Large intestine (tissue), 3 donors: ENCODE data around the gene PRKN. TPM values are rescaled to one million over a fixed set of nuclear protein-coding genes. Genes with fewer than 3 reads are reported as not detected.

Experiments used
- DNase-seq, 2 donors: peaks; one replicate each; pipeline versions ENCODE4 v3.0.0 to v3.0.0-alpha.2; 2013
- H3K27ac ChIP-seq: one replicate; pipeline ENCODE4 v1.5.1; 2013; ENCODE audit warnings: low read length
- H3K27me3 ChIP-seq: 2 replicates; pipeline ENCODE4 v1.6.1; 2013; ENCODE audit warnings: low read length; ENCODE audit not compliant: control insufficient read depth, insufficient read depth
- H3K36me3 ChIP-seq: 2 replicates; pipeline ENCODE4 v1.6.1; 2013; ENCODE audit warnings: low read length; ENCODE audit not compliant: control insufficient read depth, insufficient read depth
- H3K4me1 ChIP-seq: one replicate; pipeline ENCODE4 v1.6.1; 2013; ENCODE audit warnings: low read length; ENCODE audit not compliant: control insufficient read depth, insufficient read depth
- H3K4me3 ChIP-seq: one replicate; pipeline ENCODE4 v1.5.1; 2013; ENCODE audit warnings: low read length
- H3K9me3 ChIP-seq: one replicate; pipeline ENCODE4 v1.6.1; 2013; ENCODE audit warnings: mild to moderate bottlenecking, low read depth, low read length, moderate library complexity; ENCODE audit not compliant: control insufficient read depth
- WGBS: methylation state at CpG from one replicate; pipeline ENCODE4 v1.1.5; 2013; ENCODE audit warnings: low lambda C conversion rate; ENCODE audit not compliant: insufficient coverage; 5-methylcytosine and 5-hydroxymethylcytosine counted together
- polyA plus RNA-seq: library from polyadenylated mRNA; unstranded; fragments of 120-200 nt; gene quantifications from one replicate; pipeline ENCODE4 v1.2.1, GENCODE V29; 2013

PRKN gene
- polyA plus RNA-seq, 1 donor, result 2.5 TPM

DNA sequence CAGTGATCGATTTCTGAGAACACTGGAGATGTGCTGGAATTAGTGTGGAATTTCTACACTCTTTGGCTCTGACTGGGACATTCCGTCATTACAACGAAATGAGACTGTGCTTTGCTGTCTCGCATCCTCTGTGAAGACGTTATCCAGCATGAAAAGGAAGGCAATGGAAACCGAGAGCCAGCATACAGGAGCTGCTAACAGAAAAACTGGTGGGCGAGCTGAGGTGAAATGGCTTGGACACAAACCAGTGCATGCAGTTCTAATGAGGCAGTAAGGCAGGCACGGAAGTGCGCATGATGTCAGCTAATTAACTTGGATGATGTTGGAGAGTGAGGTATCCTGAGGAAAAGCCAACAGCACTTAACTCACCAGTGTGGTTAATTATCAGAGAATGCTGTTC, 1250.9 kb downstream of the PRKN start:
- Histone ChIP-seq H3K36me3 (no peaks in the 10 kb centered on the region), H3K9me3 (no peaks in the 10 kb centered on the region), H3K4me3 (no peak overlapping the region), H3K4me1 (no peaks in the 10 kb centered on the region), H3K27ac (no peak overlapping the region), H3K27me3 (no peaks in the 10 kb centered on the region)
- DNase-seq, result peak in 1 of 2 donors; percentile 35
- 84% methylated on average over 3 of the region's 9 CpGs for WGBS

DNA sequence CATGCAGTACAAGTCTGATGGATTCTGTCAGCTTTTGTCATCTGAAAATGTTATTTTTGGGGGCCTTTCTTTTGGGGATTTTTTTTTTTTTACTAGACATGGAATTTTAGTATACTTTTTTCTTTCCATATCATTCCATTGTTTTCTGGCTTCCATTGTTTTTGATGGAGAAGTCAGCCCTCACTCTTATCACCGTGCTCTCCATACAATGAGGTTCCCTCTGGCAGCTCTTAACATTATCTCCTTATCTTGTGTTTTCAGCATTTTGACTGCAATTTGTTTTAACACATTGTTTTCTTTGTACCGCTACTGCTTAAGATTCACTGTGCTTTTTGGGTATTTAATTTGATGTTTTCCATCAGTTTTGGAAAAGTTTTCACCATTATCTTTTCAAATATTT, 1262.2 kb downstream of the PRKN start:
- no peak overlapping the region for H3K27ac ChIP-seq
- DNase-seq, result no peak
- H3K36me3 ChIP-seq, result no peaks in the 10 kb centered on the region
- H3K27me3 ChIP-seq, result no peaks in the 10 kb centered on the region
- no peaks in the 10 kb centered on the region for H3K9me3 ChIP-seq
- no peak overlapping the region for H3K4me3 ChIP-seq
- 80% methylated on average over 1 of the region's 2 CpGs for WGBS
- H3K4me1 ChIP-seq, result no peaks in the 10 kb centered on the region

DNA sequence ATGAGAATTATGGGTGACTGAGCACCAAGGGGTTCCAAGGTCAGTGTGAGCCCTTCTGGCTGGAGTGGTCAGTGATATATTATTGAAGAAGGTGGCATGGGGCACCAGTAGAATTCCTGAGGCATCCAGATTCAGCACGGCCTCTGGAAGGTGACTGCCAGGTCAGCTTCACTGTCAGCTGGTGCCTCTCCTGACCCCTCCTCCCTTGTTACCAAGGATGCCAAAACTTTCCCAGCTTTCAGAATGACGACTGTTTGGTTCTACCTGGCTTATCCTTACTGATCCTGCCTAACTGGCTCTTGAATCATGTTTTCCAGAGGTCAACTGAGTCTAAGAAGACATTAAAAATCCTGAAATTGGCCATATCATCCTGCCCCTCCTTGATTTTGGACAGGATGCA, 1264.5 kb downstream of the PRKN start:
- no peak for DNase-seq
- no peaks in the 10 kb centered on the region for H3K9me3 ChIP-seq
- no peak overlapping the region for H3K4me3 ChIP-seq
- no peaks in the 10 kb centered on the region for H3K36me3 ChIP-seq
- no peak overlapping the region for H3K27ac ChIP-seq
- WGBS, result no CpG with 5 or more reads among the region's 2 CpGs
- no peaks in the 10 kb centered on the region for H3K27me3 ChIP-seq
- H3K4me1 ChIP-seq, result no peaks in the 10 kb centered on the region

DNA sequence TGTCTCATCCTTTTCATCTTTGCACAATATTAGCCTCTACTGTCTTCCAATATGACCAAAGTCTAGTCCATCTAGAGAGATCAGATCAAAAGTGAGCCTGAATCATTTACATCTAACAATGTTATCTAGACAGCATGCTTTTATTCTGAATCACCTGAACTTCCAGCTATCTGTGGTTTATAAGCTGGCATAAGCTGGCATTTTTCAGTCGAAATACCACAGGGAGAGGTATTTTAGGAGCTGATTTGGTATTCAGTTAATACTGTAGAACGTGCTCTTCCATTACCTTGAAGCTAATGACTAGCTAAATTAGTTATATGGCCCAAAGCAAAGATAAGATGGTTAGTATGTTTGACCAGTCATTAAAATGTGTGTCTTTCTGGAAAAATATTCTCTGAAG, 1265.4 kb downstream of the PRKN start:
- H3K27me3 ChIP-seq, result no peaks in the 10 kb centered on the region
- no peaks in the 10 kb centered on the region for H3K36me3 ChIP-seq
- DNase-seq, result no peak
- H3K4me1 ChIP-seq, result no peaks in the 10 kb centered on the region
- H3K27ac ChIP-seq, result no peak overlapping the region
- WGBS, result 40% methylated on average over 1 of the region's 2 CpGs
- H3K4me3 ChIP-seq, result no peak overlapping the region
- H3K9me3 ChIP-seq, result no peaks in the 10 kb centered on the region

DNA sequence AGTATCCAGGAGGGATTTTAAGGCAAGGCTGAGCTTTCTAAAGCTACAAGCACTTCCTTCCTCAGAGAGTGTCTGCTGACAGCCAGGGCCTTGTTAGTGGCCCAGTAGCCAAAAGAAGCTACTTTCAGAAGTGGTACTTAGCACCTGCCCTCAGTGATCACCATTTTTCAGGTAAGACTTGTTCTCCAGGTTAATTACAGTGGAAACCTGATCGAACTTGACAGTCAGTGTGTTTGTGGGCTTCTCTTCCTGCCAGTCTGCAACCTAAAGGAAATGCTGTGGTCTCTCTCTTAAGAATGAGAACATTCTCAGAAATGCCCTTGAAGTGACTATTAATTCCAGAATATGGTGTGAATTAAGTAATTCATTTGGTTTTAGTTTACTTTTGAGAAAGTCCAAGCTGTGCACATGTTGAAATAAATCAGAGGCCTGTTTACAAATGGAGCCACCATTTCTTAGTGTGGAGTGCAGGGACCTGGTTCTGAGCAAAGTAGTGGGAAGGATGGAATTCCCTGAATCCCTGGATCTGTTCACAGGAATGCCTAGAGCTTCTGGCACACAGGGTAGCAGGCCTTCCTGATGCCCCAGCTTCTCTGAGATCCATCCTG, 1268.5 kb downstream of the PRKN start:
- no CpG with 5 or more reads among the region's 1 CpG for WGBS
- no peak overlapping the region for H3K27ac ChIP-seq
- H3K4me1 ChIP-seq, result no peaks in the 10 kb centered on the region
- H3K4me3 ChIP-seq, result no peak overlapping the region
- H3K36me3 ChIP-seq, result no peaks in the 10 kb centered on the region
- no peak for DNase-seq
- H3K9me3 ChIP-seq, result no peaks in the 10 kb centered on the region
- H3K27me3 ChIP-seq, result no peaks in the 10 kb centered on the region

DNA sequence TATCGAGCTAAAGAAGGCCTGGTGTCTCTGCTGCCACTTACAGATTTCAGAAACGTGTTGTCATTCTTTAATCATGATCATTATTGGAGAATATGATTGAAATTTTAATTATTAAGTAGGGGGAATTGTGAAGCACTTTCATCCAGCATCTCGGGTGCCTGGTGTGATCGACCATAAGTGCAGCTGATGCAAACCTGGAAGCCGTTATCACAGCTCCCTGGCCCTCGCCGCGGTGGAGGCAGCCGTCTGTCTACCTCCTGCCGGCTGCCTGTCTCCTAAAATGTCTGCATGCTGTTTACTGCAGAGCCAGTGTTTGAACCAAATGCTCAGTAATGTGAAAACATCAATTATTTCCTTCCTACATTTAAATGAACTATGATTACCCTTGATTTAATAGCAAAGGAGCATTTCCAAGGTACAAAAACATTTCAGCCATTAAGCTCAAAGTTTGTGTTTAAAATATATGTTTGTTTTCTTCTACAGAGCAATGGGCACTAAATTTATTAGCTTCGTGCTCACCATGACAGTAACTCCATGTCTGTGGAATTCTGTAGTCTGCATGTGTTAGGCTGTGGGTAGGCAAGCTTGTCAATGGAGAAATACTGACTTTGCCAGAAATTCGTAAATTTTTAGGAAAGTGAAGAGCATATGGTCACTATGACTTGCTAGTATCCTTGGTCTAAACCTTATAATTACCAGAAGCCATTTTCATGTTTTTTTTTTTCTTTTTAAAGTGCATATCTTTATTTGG, 1269.2 kb downstream of the PRKN start:
- Histone ChIP-seq H3K4me3 (no peak overlapping the region), H3K27ac (no peak overlapping the region), H3K36me3 (no peaks in the 10 kb centered on the region), H3K27me3 (no peaks in the 10 kb centered on the region), H3K4me1 (no peaks in the 10 kb centered on the region), H3K9me3 (no peaks in the 10 kb centered on the region)
- 40% methylated on average over 1 of the region's 12 CpGs for WGBS
- no peak for DNase-seq

DNA sequence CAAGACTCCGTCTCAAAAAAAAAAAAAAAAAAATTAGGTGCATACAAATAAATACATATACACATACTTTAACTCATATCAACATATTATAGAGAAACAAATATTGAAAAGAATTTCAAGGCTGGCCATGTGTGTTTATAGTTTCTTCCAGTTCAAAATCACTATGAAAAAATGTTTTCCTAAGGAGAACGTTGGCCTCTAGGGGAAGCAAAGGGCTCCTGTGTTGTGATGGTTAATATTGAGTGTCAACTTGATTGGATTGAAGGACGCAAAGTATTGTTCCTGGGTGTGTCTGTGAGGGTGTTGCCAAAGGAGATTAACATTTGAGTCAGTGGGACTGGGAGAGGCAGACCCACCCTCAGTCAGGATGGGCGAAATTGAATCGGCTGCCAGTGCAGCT, 1271.7 kb downstream of the PRKN start:
- Histone ChIP-seq H3K27me3 (no peaks in the 10 kb centered on the region), H3K9me3 (no peaks in the 10 kb centered on the region), H3K36me3 (no peaks in the 10 kb centered on the region), H3K4me3 (no peak overlapping the region), H3K27ac (no peak overlapping the region), H3K4me1 (no peaks in the 10 kb centered on the region)
- DNase-seq, result no peak
- no CpG with 5 or more reads among the region's 5 CpGs for WGBS

DNA sequence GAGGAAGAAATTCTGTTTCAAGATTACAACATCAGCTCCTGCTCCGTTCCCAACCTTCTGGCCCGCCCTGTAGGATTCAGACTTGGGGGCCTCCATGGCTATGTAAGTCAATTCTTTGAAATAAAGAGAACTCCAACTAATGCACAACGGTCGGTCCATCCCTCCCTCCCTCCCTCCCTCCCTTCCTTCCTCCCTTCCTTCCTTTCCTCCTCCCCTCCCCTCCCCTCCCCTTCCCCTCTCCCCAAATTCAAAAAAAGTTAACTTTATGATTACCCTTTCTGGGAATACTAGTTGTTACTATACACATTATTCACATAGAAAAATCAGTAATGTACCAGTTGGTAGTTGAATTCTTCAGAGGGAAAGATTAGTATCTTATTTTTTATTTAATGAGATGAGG, 1274.0 kb downstream of the PRKN start:
- H3K27me3 ChIP-seq, result no peaks in the 10 kb centered on the region
- no peaks in the 10 kb centered on the region for H3K9me3 ChIP-seq
- 60% methylated on average over 1 of the region's 4 CpGs for WGBS
- no peaks in the 10 kb centered on the region for H3K36me3 ChIP-seq
- no peak overlapping the region for H3K4me3 ChIP-seq
- no peak for DNase-seq
- H3K4me1 ChIP-seq, result no peaks in the 10 kb centered on the region
- H3K27ac ChIP-seq, result no peak overlapping the region

DNA sequence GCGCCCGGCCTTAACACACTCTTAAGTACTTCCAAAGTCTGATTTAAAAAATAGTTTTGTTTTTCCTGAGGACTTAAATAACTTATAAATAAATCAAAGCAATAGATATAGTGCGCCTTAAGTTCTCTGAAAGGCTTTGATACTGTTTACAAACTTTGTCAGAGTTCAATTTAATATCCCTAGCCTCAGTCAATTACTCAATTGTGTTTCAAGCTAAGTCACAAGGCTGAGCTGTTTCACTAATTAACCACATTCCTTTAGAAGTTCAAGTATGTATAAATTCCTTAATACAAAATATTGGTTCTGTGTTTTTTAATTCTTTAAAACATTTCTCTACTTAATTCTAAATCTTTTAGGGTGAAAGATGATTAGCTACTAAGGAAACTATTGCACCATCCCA, 1275.3 kb downstream of the PRKN start:
- Histone ChIP-seq H3K4me1 (no peaks in the 10 kb centered on the region), H3K4me3 (no peak overlapping the region), H3K36me3 (no peaks in the 10 kb centered on the region), H3K27ac (no peak overlapping the region), H3K9me3 (no peaks in the 10 kb centered on the region), H3K27me3 (no peaks in the 10 kb centered on the region)
- WGBS, result 80% methylated on average over 1 of the region's 3 CpGs
- no peak for DNase-seq

DNA sequence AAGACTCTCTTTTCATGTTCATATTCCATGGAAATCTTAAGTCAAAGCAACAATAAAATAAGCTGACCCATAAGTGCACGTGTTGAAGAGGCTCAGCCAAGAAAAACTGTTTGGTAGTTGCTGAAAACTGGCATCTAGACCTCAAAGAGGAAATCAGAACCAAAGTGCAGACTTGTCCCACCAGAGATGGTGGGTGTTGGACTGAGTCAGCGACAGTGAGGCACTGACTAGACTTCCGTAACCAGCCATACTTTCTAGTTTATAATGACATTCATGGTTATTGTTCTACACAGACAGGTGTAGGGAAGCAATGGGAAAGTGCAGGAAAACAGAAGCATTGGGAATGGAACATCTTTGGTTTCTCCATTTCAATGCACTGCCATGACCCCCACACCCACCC, 1278.0 kb downstream of the PRKN start:
- H3K9me3 ChIP-seq, result no peaks in the 10 kb centered on the region
- H3K4me1 ChIP-seq, result no peaks in the 10 kb centered on the region
- no peak for DNase-seq
- H3K4me3 ChIP-seq, result no peak overlapping the region
- 86% methylated on average over 1 of the region's 3 CpGs for WGBS
- no peaks in the 10 kb centered on the region for H3K36me3 ChIP-seq
- no peak overlapping the region for H3K27ac ChIP-seq
- H3K27me3 ChIP-seq, result no peaks in the 10 kb centered on the region

DNA sequence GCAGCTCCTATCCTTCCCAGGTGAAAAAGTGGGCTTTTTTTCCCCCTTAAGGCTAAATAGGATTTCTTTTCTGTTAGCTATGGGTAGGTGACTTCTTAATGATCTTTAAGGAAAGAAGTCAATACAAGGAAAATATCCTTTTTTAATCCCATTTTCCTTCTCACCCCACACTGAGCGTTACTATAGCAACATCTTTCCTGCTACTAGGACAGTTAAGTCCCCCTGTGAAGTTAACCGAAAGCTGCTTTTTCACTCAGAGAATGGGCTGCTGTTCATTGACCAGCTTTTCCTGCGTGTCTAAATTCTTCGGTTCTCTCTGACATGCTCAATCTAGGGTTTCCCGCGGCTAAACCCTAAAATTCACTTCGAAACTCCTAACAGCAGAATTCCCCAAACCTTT, 1280.6 kb downstream of the PRKN start:
- Histone ChIP-seq H3K36me3 (no peaks in the 10 kb centered on the region), H3K4me1 (no peaks in the 10 kb centered on the region), H3K4me3 (no peak overlapping the region), H3K27me3 (no peaks in the 10 kb centered on the region), H3K27ac (no peak overlapping the region), H3K9me3 (no peaks in the 10 kb centered on the region)
- WGBS, result 81% methylated on average over 6 of the region's 7 CpGs
- DNase-seq, result no peak
